Sigmoid colon (tissue), 3 donors: ENCODE results near the gene FXYD7.

Experiments
- POLR2A ChIP-seq, 2 donors: fragments of 450-650 bp; IDR thresholded peaks; one replicate each; pipeline ENCODE4 v1.6.1; 2016; ENCODE audit warnings: antibody characterized with exemption in 2 of 2, mild to moderate bottlenecking in 2 of 2, moderate library complexity in 2 of 2
- TF ChIP-seq, protein P1 (sequence below), 4 experiments: fragments of 450-650 bp in 3 of 4; fragments of 200-600 bp in 1 of 4; IDR thresholded peaks; one replicate each; pipeline ENCODE4 v1.5.1; 2016 to 2019; ENCODE audit warnings: antibody characterized with exemption in 4 of 4, mild to moderate bottlenecking in 3 of 4, moderate library complexity in 2 of 4

DNA sequence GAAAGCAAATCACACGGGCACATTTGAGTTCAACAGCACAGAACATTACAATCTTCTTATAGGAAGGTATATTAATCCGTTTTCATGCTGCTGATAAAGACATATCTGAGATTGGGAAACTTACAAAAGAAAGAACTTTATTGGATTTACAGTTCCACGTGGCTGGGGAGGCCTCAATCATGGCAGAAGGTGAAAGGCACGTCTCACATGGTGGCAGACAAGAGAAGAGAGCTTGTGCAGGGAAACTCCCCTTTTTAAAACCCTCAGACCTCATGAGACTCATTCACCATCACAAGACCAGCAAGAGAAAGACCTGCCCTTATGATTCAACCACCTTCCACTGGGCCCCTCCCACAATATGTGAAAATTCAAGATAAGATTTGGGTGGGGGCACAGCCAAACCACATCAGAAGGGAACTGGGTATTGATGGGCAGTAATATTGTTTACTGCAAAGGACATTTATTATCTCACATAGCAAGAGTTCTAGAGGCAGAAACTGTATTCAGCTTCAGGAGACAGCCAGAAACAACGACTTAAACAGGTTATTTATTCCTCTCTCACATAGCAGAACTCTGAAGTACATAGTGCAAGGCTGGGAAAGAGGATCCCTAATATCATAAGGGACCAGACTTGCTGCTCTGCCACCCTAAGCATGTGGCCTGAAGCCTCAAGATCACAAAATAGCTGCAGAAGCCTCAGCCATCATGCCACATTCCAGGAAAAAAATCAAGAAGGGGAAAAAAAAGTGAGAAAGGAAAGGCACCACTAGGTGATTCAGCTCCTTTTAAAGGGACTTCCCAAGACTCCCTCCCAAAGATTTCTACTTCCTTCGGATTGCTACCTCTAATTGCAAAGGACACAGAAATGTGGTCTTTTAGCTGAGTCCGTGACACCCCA, 34.6 kb downstream of the FXYD7 start:
- TF ChIP-seq, protein P1, sequence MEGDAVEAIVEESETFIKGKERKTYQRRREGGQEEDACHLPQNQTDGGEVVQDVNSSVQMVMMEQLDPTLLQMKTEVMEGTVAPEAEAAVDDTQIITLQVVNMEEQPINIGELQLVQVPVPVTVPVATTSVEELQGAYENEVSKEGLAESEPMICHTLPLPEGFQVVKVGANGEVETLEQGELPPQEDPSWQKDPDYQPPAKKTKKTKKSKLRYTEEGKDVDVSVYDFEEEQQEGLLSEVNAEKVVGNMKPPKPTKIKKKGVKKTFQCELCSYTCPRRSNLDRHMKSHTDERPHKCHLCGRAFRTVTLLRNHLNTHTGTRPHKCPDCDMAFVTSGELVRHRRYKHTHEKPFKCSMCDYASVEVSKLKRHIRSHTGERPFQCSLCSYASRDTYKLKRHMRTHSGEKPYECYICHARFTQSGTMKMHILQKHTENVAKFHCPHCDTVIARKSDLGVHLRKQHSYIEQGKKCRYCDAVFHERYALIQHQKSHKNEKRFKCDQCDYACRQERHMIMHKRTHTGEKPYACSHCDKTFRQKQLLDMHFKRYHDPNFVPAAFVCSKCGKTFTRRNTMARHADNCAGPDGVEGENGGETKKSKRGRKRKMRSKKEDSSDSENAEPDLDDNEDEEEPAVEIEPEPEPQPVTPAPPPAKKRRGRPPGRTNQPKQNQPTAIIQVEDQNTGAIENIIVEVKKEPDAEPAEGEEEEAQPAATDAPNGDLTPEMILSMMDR (IDR thresholded peaks at IDR 0.05) = no peak
- no peak for TF ChIP-seq POLR2A (IDR thresholded peaks at IDR 0.05)
